Daoy (cell line): ENCODE results near the gene FIGN. TPM values are rescaled to one million over a fixed set of nuclear protein-coding genes. Genes with fewer than 3 reads are reported as not detected.

Source experiments
- DNase-seq: peaks from one replicate; pipeline ENCODE4 v3.0.0-alpha.2; 2015; ENCODE audit warnings: low read depth
- total RNA-seq: library from RNA; depleted of rRNA; stranded (reverse); fragments of >200 nt; shearing (Covaris generic); gene quantifications from 2 replicates; pipeline ENCODE4 v1.2.3, GENCODE V29; 2014

FIGN gene
- total RNA-seq, 1 experiment from 2014 or later = 5.8 TPM

- no peak for DNase-seq
Observed at GRCh38 chr2:163563336-163563735, 172.5 kb downstream of the FIGN start.

GRCh38 chr2:163558251-163559021 lies 177.4 kb downstream of the FIGN start:
- no peak for DNase-seq

- no peak for DNase-seq
Observed at GRCh38 chr2:163556511-163556910, 179.3 kb downstream of the FIGN start.

GRCh38 chr2:163554864-163555263 lies 180.9 kb downstream of the FIGN start:
- DNase-seq = no peak

- DNase-seq = no peak
Observed at GRCh38 chr2:163553601-163554000, 182.2 kb downstream of the FIGN start.

- no peak for DNase-seq
Observed at GRCh38 chr2:163552758-163553157, 183.1 kb downstream of the FIGN start.

- no peak for DNase-seq
Observed at GRCh38 chr2:163551616-163552373, 184.0 kb downstream of the FIGN start.

- no peak for DNase-seq
Observed at GRCh38 chr2:163548970-163549369, 186.8 kb downstream of the FIGN start.
